ENCODE results near the gene UPP2.

UPP2 gene

DNA sequence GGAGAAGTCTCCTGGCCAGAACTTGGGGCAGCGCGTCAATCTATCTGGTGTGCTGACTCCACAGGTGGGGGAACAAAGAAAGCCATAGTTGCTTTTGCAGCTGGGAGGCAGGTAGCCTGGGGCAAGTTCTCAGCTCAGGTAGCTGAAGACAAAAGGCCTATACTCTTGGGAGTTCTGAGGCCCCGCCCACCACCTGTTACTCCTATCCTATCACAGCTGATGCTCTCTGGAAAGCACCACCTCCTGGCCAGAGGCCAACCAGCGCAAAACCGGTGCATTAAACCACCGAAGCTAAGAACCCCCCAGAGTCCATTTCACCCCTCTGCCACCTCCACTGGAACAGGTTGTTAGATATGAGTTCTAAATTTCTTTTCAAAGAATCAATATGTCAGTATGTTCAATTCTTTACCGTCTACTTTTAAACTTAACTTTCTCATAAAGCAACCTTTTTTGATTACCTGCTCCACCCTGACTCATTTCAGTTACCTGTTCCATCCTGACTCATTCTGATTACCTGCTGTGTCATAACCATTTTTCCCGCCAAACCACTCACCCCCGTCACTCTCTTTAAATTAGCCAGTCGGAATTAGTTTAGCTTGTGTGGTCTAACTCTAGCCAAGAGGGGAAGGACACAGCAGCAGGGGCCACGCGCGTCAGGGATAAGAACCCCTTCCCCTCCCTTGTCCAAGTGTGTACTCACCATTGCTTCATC, 43.4 kb downstream of the UPP2 start:
- Histone ChIP-seq H3K27ac (ENCODE audit: low read depth, low read length) (no peak overlapping the region), H3K36me3 (ENCODE audit: low read length) (no peaks in the 10 kb centered on the region), H2AFZ (ENCODE audit: low read depth, low read length, severe bottlenecking) (no peak overlapping the region), H3K4me2 (ENCODE audit: low read depth, low read length, poor library complexity, severe bottlenecking) (no peak overlapping the region), H3K79me2 (ENCODE audit: insufficient read depth, low read length) (no peaks in the 10 kb centered on the region), H3K27me3 (ENCODE audit: low read length) (no peaks in the 10 kb centered on the region), H3K9me3 (ENCODE audit: insufficient read depth, low read length) (no peaks in the 10 kb centered on the region), H3K9ac (ENCODE audit: low read length) (no peak overlapping the region), H3K4me3 (ENCODE audit: insufficient read depth, low read length, poor library complexity, severe bottlenecking) (no peak overlapping the region), H3K9me2 (replicated peaks; ENCODE audit: insufficient read depth, low read length) (no peaks in the 10 kb centered on the region), H3F3A (ENCODE audit: insufficient read depth) (no peaks in the 10 kb centered on the region), H4K20me1 (ENCODE audit: low read depth, low read length) (no peaks in the 10 kb centered on the region)
- TF ChIP-seq EZH2phosphoT487 (conservative IDR thresholded peaks at IDR 0.05; ENCODE audit: low read length) (no peak), CTCF (IDR thresholded peaks at IDR 0.05; ENCODE audit: insufficient read depth, low read length, poor library complexity, severe bottlenecking) (no peak)

GRCh38 chr2:158153270-158154015, 51.8 kb downstream of the UPP2 start:
- H3K4me2 ChIP-seq (ENCODE audit: low read depth, low read length, poor library complexity, severe bottlenecking): no peak overlapping the region
- H3K36me3 ChIP-seq (ENCODE audit: low read length): no peaks in the 10 kb centered on the region
- H3K27ac ChIP-seq (ENCODE audit: low read depth, low read length): no peak overlapping the region
- H2AFZ ChIP-seq (ENCODE audit: low read depth, low read length, severe bottlenecking): no peak overlapping the region
- TF ChIP-seq CTCF (IDR thresholded peaks at IDR 0.05; ENCODE audit: insufficient read depth, low read length, poor library complexity, severe bottlenecking) (no peak), EZH2phosphoT487 (conservative IDR thresholded peaks at IDR 0.05; ENCODE audit: low read length) (no peak)
- no peaks in the 10 kb centered on the region for H3K27me3 ChIP-seq (ENCODE audit: low read length)
- H3K79me2 ChIP-seq (ENCODE audit: insufficient read depth, low read length): no peaks in the 10 kb centered on the region
- no peaks in the 10 kb centered on the region for H3K9me3 ChIP-seq (ENCODE audit: insufficient read depth, low read length)
- H3F3A ChIP-seq (ENCODE audit: insufficient read depth): no peaks in the 10 kb centered on the region
- H3K9me2 ChIP-seq (replicated peaks; ENCODE audit: insufficient read depth, low read length): no peaks in the 10 kb centered on the region
- H3K4me3 ChIP-seq (ENCODE audit: insufficient read depth, low read length, poor library complexity, severe bottlenecking): no peak overlapping the region
- no peak overlapping the region for H3K9ac ChIP-seq (ENCODE audit: low read length)
- H4K20me1 ChIP-seq (ENCODE audit: low read depth, low read length): no peaks in the 10 kb centered on the region

- Histone ChIP-seq H3K4me3 (ENCODE audit: insufficient read depth, low read length, poor library complexity, severe bottlenecking) (no peak overlapping the region), H3K9me2 (replicated peaks; ENCODE audit: insufficient read depth, low read length) (no peaks in the 10 kb centered on the region), H3K9me3 (ENCODE audit: insufficient read depth, low read length) (no peaks in the 10 kb centered on the region), H4K20me1 (ENCODE audit: low read depth, low read length) (no peaks in the 10 kb centered on the region), H3K79me2 (ENCODE audit: insufficient read depth, low read length) (no peaks in the 10 kb centered on the region), H2AFZ (ENCODE audit: low read depth, low read length, severe bottlenecking) (no peak overlapping the region), H3F3A (ENCODE audit: insufficient read depth) (no peaks in the 10 kb centered on the region), H3K27me3 (ENCODE audit: low read length) (no peaks in the 10 kb centered on the region), H3K36me3 (ENCODE audit: low read length) (no peaks in the 10 kb centered on the region), H3K27ac (ENCODE audit: low read depth, low read length) (no peak overlapping the region), H3K4me2 (ENCODE audit: low read depth, low read length, poor library complexity, severe bottlenecking) (no peak overlapping the region), H3K9ac (ENCODE audit: low read length) (no peak overlapping the region)
- no peak for TF ChIP-seq CTCF (IDR thresholded peaks at IDR 0.05; ENCODE audit: insufficient read depth, low read length, poor library complexity, severe bottlenecking)
- TF ChIP-seq EZH2phosphoT487 (conservative IDR thresholded peaks at IDR 0.05; ENCODE audit: low read length): no peak
These were observed 52.9 kb downstream of the UPP2 start for GRCh38 chr2:158154596-158154995.
